Tibial nerve (tissue), 4 donors: ENCODE results near the gene TRIM3.

ENCODE experiments used
- EP300 ChIP-seq, 2 donors: sonication (generic); formaldehyde crosslinking; IDR thresholded peaks; one replicate each; pipeline ENCODE4 v1.6.1; 2017; ENCODE audit warnings: antibody characterized with exemption in 2 of 2, mild to moderate bottlenecking in 1 of 2
- POLR2A ChIP-seq, 2 donors: fragments of 450-650 bp; IDR thresholded peaks; one replicate each; pipeline ENCODE4 v1.6.1; 2017; ENCODE audit warnings: antibody characterized with exemption in 2 of 2, mild to moderate bottlenecking in 2 of 2, moderate library complexity in 2 of 2
- TF ChIP-seq, protein P1 (sequence below), 5 experiments: fragments of 200-600 bp in 3 of 5; fragments of 450-650 bp in 2 of 5; sonication (generic) in 3 of 5; IDR thresholded peaks; one replicate each; pipeline ENCODE4 v1.5.1; 2016 to 2019; ENCODE audit warnings: antibody characterized with exemption in 5 of 5, mild to moderate bottlenecking in 3 of 5, moderate library complexity in 2 of 5

DNA sequence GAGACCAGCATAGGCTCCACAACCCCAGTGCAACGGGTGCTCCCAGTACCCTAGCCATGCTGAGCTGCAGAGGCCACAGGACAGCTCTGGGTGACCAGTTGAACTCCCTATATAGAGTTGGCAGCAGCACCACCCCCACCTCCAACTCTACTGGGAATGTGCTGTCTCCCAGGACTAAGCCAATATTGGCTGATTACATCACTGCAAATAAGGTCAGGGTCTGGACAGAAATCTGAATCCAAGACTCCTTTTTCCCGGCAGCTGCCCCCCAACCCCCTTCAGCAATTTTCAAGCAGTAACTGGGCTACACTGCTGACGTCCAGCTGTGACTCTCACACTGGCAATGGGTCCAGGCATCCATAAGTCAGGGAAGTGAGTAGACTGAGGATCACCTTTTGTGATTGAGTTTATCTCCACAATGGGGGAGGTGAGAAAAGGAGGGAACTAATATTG is 32.8 kb downstream of the TRIM3 start, which contains the start of gene HPX:
- TF ChIP-seq, protein P1, sequence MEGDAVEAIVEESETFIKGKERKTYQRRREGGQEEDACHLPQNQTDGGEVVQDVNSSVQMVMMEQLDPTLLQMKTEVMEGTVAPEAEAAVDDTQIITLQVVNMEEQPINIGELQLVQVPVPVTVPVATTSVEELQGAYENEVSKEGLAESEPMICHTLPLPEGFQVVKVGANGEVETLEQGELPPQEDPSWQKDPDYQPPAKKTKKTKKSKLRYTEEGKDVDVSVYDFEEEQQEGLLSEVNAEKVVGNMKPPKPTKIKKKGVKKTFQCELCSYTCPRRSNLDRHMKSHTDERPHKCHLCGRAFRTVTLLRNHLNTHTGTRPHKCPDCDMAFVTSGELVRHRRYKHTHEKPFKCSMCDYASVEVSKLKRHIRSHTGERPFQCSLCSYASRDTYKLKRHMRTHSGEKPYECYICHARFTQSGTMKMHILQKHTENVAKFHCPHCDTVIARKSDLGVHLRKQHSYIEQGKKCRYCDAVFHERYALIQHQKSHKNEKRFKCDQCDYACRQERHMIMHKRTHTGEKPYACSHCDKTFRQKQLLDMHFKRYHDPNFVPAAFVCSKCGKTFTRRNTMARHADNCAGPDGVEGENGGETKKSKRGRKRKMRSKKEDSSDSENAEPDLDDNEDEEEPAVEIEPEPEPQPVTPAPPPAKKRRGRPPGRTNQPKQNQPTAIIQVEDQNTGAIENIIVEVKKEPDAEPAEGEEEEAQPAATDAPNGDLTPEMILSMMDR (IDR thresholded peaks at IDR 0.05) = no peak
- TF ChIP-seq POLR2A (IDR thresholded peaks at IDR 0.05) (no peak), EP300 (IDR thresholded peaks at IDR 0.05) (no peak)
